ENCODE measurements around the gene ZFP69B. TPM values are rescaled to one million over a fixed set of nuclear protein-coding genes. Genes with fewer than 3 reads are reported as not detected.

The ZFP69B gene
- total and polyA plus RNA-seq, 2 experiments from 2014 or later = 5.2 to 10.8 TPM

GRCh38 chr1:40479156-40479555 is 28.9 kb downstream of the ZFP69B start (continued):
- no peak for TF ChIP-seq ZNF462 (CRISPR knock-in tag; IDR thresholded peaks at IDR 0.05)
- no peak for TF ChIP-seq REST (IDR thresholded peaks at IDR 0.05; ENCODE audit: unreplicated experiment)
- no peak for TF ChIP-seq EZH2 (IDR thresholded peaks at IDR 0.05; ENCODE audit: low read depth, unreplicated experiment)
- no peak for TF ChIP-seq CREB1 (CRISPR knock-in tag; IDR thresholded peaks at IDR 0.05; ENCODE audit: low read depth)
- TF ChIP-seq STAT1 (IDR thresholded peaks at IDR 0.05; ENCODE audit: unreplicated experiment) = no peak
- no peak for TF ChIP-seq NANOG (IDR thresholded peaks at IDR 0.05; ENCODE audit: borderline replicate concordance)
- TF ChIP-seq EZH2phosphoT487 (IDR thresholded peaks at IDR 0.05; ENCODE audit: unreplicated experiment) = no peak
- TF ChIP-seq POLR2AphosphoS5 (IDR thresholded peaks at IDR 0.05; ENCODE audit: low read depth) = no peak

Data from GM23338 (cell line).